K562 (cell line): Measurements from ENCODE around the gene WEE1. TPM values are rescaled to one million over a fixed set of nuclear protein-coding genes. Genes with fewer than 3 reads are reported as not detected.
A peak's percentile ranks its signal among the peaks of the same experiment; 100 is the strongest.
"Not testable (repeated sequence)": the region's sequence is repeated elsewhere in the genome, so short reads cannot be mapped to it uniquely, and the experiment has no call there.

ENCODE experiments used
- ATAC-seq: fragments of 200-7000 bp; cut with Tn5 transposase; 3 replicates; pipeline ENCODE4 v1.9.1; 2020; ENCODE audit warnings: moderate library complexity
- BruUV-seq: library from RNA; stranded (reverse); fragments of 400-500 nt; replicated peaks from 2 replicates; lab custom pipeline; 2021; lab: Mats Ljungman, UMichigan
- CTCF ChIA-PET: fragments of 300-600 bp; formaldehyde crosslinking; extraction: SDS; loops from one replicate; lab custom pipeline; 2021; ENCODE audit warnings: low intra/inter-chr PET ratio; lab: Yijun Ruan, JAX
- POLR2A ChIA-PET: fragments of 300-600, 350-650 bp; sonication (Branson Sonifier 250); formaldehyde crosslinking; extraction: SDS; loops from one replicate; lab custom pipeline; 2021; ENCODE audit warnings: antibody characterized with exemption, inconsistent platforms; lab: Yijun Ruan, JAX
- DNase-seq, 4 experiments: peaks; one replicate each; pipeline versions ENCODE4 v3.0.0 to v3.0.0-alpha.2; 2011 to 2018; ENCODE audit warnings: low spot score in 3 of 4, mixed read lengths in 3 of 4; ENCODE audit errors: extremely low read depth in 1 of 4
- FAIRE-seq: peaks from 2 replicates; lab custom pipeline; 2011; peaks lifted over from hg19 to GRCh38; lab: Jason Lieb, UNC
- H2AFZ ChIP-seq: 2 replicates; pipeline ENCODE4 v1.6.0; 2011; ENCODE audit warnings: low read depth, low read length, control low read depth, inconsistent platforms
- H3K27ac ChIP-seq: fragments of 200-600 bp; 3 replicates; pipeline ENCODE4 v1.8.0; 2011; ENCODE audit warnings: low read depth, mild to moderate bottlenecking, control low read depth, inconsistent platforms, low read length, moderate library complexity, mixed read lengths; ENCODE audit errors: extremely low read depth
- H3K27me3 ChIP-seq, 2 experiments: fragments of 300-600 bp in 1 of 2; 2 replicates in 1 of 2; 3 replicates in 1 of 2; pipeline versions ENCODE4 v1.6.0 to v1.8.0; 2011; ENCODE audit warnings: inconsistent platforms in 2 of 2, low read length in 2 of 2, mild to moderate bottlenecking in 1 of 2, mixed read lengths in 1 of 2, moderate library complexity in 1 of 2; ENCODE audit not compliant: control insufficient read depth in 2 of 2, insufficient read depth in 2 of 2
- H3K36me3 ChIP-seq: fragments of 300-600 bp; 3 replicates; pipeline ENCODE4 v1.8.0; 2011; ENCODE audit warnings: mild to moderate bottlenecking, low read length, inconsistent platforms; ENCODE audit not compliant: control insufficient read depth, insufficient read depth
- H3K4me1 ChIP-seq, 2 experiments: fragments of 200-600 bp in 1 of 2; replicated peaks in 1 of 2; 2 replicates in 1 of 2; 3 replicates in 1 of 2; pipeline versions ENCODE4 v1.5.1 to v1.8.0; 2011; ENCODE audit warnings: inconsistent platforms in 2 of 2, low read length in 2 of 2, mild to moderate bottlenecking in 1 of 2, mixed read lengths in 1 of 2, moderate library complexity in 1 of 2; ENCODE audit not compliant: control insufficient read depth in 2 of 2, insufficient read depth in 2 of 2
- H3K4me2 ChIP-seq: 2 replicates; pipeline ENCODE4 v1.6.1; 2011; ENCODE audit warnings: low read length, control low read depth, inconsistent platforms, mixed read lengths; ENCODE audit not compliant: insufficient read depth
- H3K4me3 ChIP-seq: fragments of 200-600 bp; sonication (generic), shearing (Covaris generic); 2 replicates; pipeline ENCODE4 v1.5.1; 2016; ENCODE audit warnings: control low read depth, inconsistent platforms
- H3K79me2 ChIP-seq: fragments of 200-600 bp; 3 replicates; pipeline ENCODE4 v1.8.0; 2011; ENCODE audit warnings: low read length, inconsistent platforms; ENCODE audit not compliant: control insufficient read depth, insufficient read depth
- H3K9ac ChIP-seq, 2 experiments: 2 replicates each; pipeline versions ENCODE4 v1.6.0 to v1.6.1; 2011; ENCODE audit warnings: low read depth in 2 of 2, low read length in 2 of 2, control low read depth in 1 of 2, inconsistent platforms in 1 of 2, mild to moderate bottlenecking in 1 of 2, mixed read lengths in 1 of 2; ENCODE audit not compliant: insufficient read depth in 1 of 2
- H3K9me1 ChIP-seq: one replicate; pipeline ENCODE4 v1.6.0; 2011; ENCODE audit warnings: inconsistent platforms, mild to moderate bottlenecking, low read length, moderate library complexity; ENCODE audit not compliant: control insufficient read depth, insufficient read depth
- H3K9me3 ChIP-seq: replicated peaks from 2 replicates; pipeline ENCODE4 v1.5.1; 2011; ENCODE audit warnings: low read depth, low read length, inconsistent platforms; ENCODE audit not compliant: control insufficient read depth, insufficient read depth
- H4K20me1 ChIP-seq: replicated peaks from 2 replicates; pipeline ENCODE4 v1.6.1; 2011; ENCODE audit warnings: low read length, inconsistent platforms, mixed read lengths; ENCODE audit not compliant: control insufficient read depth, insufficient read depth
- ADNP ChIP-seq: fragments of 200-800 bp; sonication (Bioruptor generic); IDR thresholded peaks from 2 replicates; pipeline ENCODE4 v1.6.1; 2016; ENCODE audit warnings: missing genetic modification characterization, missing compliant biosample characterization
- BRD4 ChIP-seq: fragments of 200-600 bp; sonication (generic); IDR thresholded peaks from 2 replicates; pipeline ENCODE4 v1.6.1; 2017; ENCODE audit warnings: inconsistent platforms
- KDM1A ChIP-seq, 2 experiments: fragments of 450-650 bp; IDR thresholded peaks; 2 replicates each; pipeline ENCODE4 v1.6.1; 2016; ENCODE audit warnings: mild to moderate bottlenecking in 2 of 2
- LEF1 ChIP-seq: fragments of 450-650 bp; IDR thresholded peaks from 2 replicates; pipeline ENCODE4 v1.6.1; 2016; ENCODE audit warnings: mild to moderate bottlenecking
- MTA1 ChIP-seq: fragments of 450-650 bp; IDR thresholded peaks from 2 replicates; pipeline ENCODE4 v1.6.1; 2017; ENCODE audit warnings: borderline replicate concordance
- TBL1XR1 ChIP-seq, 2 experiments: IDR thresholded peaks; 2 replicates each; pipeline ENCODE4 v1.6.1; 2012; ENCODE audit warnings: improper control_type of control experiment in 2 of 2, low read length in 2 of 2, mild to moderate bottlenecking in 1 of 2
- ZNF316 ChIP-seq: fragments of 450-650 bp; IDR thresholded peaks from 2 replicates; pipeline ENCODE4 v1.6.1; 2016
- WGBS: fragments of 100-300 bp; shearing (Covaris generic); methylation state at CpG from one replicate; pipeline ENCODE4 v1.1.6; 2016; ENCODE audit warnings: low coverage, mixed read lengths; ENCODE audit not compliant: insufficient coverage; ENCODE audit errors: missing lambda C conversion rate; 5-methylcytosine and 5-hydroxymethylcytosine counted together
- in situ Hi-C: fragments of 300-500 bp; cut with MboI; formaldehyde crosslinking; loops from 4 replicates; pipeline ENCODE4 v1.15.0; 2018; ENCODE audit warnings: inconsistent platforms, mixed read lengths
- intact Hi-C: fragments of 100-400 bp; cut with micrococcal nuclease; formaldehyde crosslinking; loops from 2 replicates; pipeline ENCODE4 v1.14.2; 2022
- polyA plus RNA-seq, 8 experiments: library from polyadenylated mRNA; depleted of rRNA in 4 of 8; stranded (reverse) in 5 of 8; unstranded in 3 of 8; fragments of >200 nt; fragmentation: Nextera tagmentation in 2 of 8; fragmentation: Illumina TruSeq in 1 of 8; extraction: Ambion mirVana in 2 of 8; extraction: Trizol in 1 of 8; gene quantifications; 2 replicates each; pipeline versions ENCODE4 v1.2.1 to v1.2.3, GENCODE V29; 2011 to 2014; ENCODE audit warnings: inconsistent platforms in 1 of 8, missing spikeins in 1 of 8
- total RNA-seq, 7 experiments: library from RNA; depleted of rRNA in 6 of 7; stranded (reverse); fragments of >200 nt in 6 of 7; fragmentation: Illumina TruSeq in 2 of 7; extraction: Trizol in 2 of 7; gene quantifications; 2 replicates each; pipeline versions ENCODE4 v1.2.1 to v1.2.3, GENCODE V29; 2011 to 2021; ENCODE audit warnings: low replicate concordance in 1 of 7
- TF ChIP-seq, protein P1 (sequence below), 3 experiments: fragments of 200-800 bp in 1 of 3; fragments of 250-450 bp in 1 of 3; fragments of 450-650 bp in 1 of 3; sonication (Bioruptor Pico) in 1 of 3; sonication (Bioruptor generic) in 1 of 3; formaldehyde crosslinking in 1 of 3; IDR thresholded peaks; 2 replicates each; pipeline versions ENCODE4 v1.6.1 to v1.8.0; 2016 to 2022; ENCODE audit warnings: mild to moderate bottlenecking in 2 of 3, missing genetic modification characterization in 2 of 3, missing compliant biosample characterization in 1 of 3, moderate library complexity in 1 of 3

WEE1 gene
- total and polyA plus RNA-seq, 9 of the 15 experiments (the other 6 are each of a cell fraction or from before 2014, with no cell fraction given): 21.9 to 99.0 (median 67.4) TPM

DNA sequence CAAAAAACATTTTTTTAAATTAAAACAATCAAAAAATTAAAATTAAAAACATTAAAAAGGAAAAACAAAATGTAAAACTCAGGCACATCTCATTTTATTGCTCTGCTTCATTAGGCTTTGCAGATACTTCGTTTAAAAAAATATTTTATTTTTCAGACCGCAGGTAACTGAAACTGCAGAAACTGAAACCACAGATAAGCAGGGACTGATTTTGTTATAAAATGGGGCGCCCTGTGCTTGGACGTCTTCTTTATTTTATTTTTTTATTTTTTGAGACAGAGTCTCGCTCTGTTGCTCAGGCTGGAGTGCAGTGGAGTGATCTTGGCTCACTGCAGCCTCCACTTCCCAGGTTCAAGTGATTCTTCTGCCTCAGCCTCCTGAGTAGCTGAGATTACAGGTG lies 24.3 kb upstream of the WEE1 start:
- H3K9me1 ChIP-seq, H3K79me2 ChIP-seq, POLR2A ChIA-PET, CTCF ChIA-PET, ATAC-seq, H3K27me3 ChIP-seq, H3K9me3 ChIP-seq, FAIRE-seq, H3K9ac ChIP-seq, H3K27ac ChIP-seq, H3K4me2 ChIP-seq, H4K20me1 ChIP-seq, intact Hi-C loops, H3K36me3 ChIP-seq, BruUV-seq, in situ Hi-C loops, DNase-seq, H3K4me3 ChIP-seq: not testable (repeated sequence)
- TF ChIP-seq KDM1A (IDR thresholded peaks at IDR 0.05): 0 out of 4 replicates have a peak, but pooled peaks have one; percentile 10 to 24
- WGBS: 60% methylated on average over 5 of the region's 5 CpGs
- Histone ChIP-seq H2AFZ (peak overlapping the region; percentile 88; the same call in 1 of the 2 replicates), H3K4me1 (peaks cover 26 to 30% of the 10 kb centered on the region in 2 experiments; a peak in 4 of 5 replicates)

DNA sequence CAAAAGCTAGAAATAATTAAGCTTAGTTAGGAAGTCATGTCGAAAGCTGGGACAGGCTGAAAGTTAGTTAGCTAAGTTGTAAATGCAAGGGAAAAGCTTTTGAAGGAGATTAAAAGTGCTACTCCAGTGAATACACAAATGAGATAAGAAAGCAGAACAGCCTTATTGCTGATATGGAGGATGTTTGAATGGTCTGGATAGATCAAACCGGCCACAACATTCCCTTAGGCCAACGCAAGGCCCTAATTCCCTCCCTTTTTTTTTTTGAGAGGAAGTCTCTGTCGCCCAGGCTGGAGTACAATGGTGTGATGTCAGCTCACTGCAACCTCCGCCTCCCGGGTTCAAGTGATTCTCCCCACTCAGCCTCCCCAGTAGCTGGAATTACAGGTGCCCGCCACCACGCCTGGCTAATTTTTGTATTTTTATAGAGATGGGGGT lies 23.3 kb upstream of the WEE1 start:
- H3K9me1 ChIP-seq: no peaks in the 10 kb centered on the region
- FAIRE-seq: peak; percentile 82
- H3K4me3 ChIP-seq: no peak overlapping the region
- peak in 1 of 4 experiments; percentile 71 for DNase-seq
- H3K27me3 ChIP-seq: no peaks in the 10 kb centered on the region; a peak in 1 of 5 replicates
- intact Hi-C loops (no loop called here), in situ Hi-C loops (no loop called here)
- peaks cover 26 to 30% of the 10 kb centered on the region in 2 experiments; a peak in 4 of 5 replicates for H3K4me1 ChIP-seq
- H3K27ac ChIP-seq: peak overlapping the region; percentile 85
- no peaks in the 10 kb centered on the region for H4K20me1 ChIP-seq
- POLR2A ChIA-PET: interaction anchor here (0.5 to 1.2 kb wide), 4 partner anchors 15 to 54 kb away, joined by 3 to 6 read pairs (median 4); partner anchors contain the start of gene WEE1
- peak overlapping the region; percentile 45; the same call in 1 of the 2 replicates for H3K4me2 ChIP-seq
- H3K79me2 ChIP-seq: no peaks in the 10 kb centered on the region
- H2AFZ ChIP-seq: peak overlapping the region; percentile 88
- H3K9me3 ChIP-seq: 0 out of 2 replicates have a peak, but pooled peaks cover 5% of the 10 kb centered on the region
- H3K9ac ChIP-seq: peak overlapping the region in 1 of 2 experiments; percentile 50; a peak in 2 of 4 replicates
- H3K36me3 ChIP-seq: no peaks in the 10 kb centered on the region
- ATAC-seq: peak; percentile 9; the same call in 2 of the 3 replicates
- no TSS peak for BruUV-seq
- WGBS: 40% methylated on average over 8 of the region's 8 CpGs
- CTCF ChIA-PET: no interaction called here
- TF ChIP-seq TBL1XR1 (IDR thresholded peaks at IDR 0.05; ENCODE audit: low read length in 2 of 2): 0 out of 4 replicates have a peak, but pooled peaks of 1 of the 2 experiments have one; percentile 34
- TF ChIP-seq MTA1: no peak
- 0 out of 2 replicates have a peak, but pooled peaks have one; percentile 21 for TF ChIP-seq ZNF316
- TF ChIP-seq LEF1: peak; percentile 81
- TF ChIP-seq, protein P1, sequence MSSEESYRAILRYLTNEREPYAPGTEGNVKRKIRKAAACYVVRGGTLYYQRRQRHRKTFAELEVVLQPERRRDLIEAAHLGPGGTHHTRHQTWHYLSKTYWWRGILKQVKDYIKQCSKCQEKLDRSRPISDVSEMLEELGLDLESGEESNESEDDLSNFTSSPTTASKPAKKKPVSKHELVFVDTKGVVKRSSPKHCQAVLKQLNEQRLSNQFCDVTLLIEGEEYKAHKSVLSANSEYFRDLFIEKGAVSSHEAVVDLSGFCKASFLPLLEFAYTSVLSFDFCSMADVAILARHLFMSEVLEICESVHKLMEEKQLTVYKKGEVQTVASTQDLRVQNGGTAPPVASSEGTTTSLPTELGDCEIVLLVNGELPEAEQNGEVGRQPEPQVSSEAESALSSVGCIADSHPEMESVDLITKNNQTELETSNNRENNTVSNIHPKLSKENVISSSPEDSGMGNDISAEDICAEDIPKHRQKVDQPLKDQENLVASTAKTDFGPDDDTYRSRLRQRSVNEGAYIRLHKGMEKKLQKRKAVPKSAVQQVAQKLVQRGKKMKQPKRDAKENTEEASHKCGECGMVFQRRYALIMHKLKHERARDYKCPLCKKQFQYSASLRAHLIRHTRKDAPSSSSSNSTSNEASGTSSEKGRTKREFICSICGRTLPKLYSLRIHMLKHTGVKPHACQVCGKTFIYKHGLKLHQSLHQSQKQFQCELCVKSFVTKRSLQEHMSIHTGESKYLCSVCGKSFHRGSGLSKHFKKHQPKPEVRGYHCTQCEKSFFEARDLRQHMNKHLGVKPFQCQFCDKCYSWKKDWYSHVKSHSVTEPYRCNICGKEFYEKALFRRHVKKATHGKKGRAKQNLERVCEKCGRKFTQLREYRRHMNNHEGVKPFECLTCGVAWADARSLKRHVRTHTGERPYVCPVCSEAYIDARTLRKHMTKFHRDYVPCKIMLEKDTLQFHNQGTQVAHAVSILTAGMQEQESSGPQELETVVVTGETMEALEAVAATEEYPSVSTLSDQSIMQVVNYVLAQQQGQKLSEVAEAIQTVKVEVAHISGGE (CRISPR knock-in tag; IDR thresholded peaks at IDR 0.05): 0 out of 6 replicates have a peak, but pooled peaks of 1 of the 3 experiments have one; percentile 28
- TF ChIP-seq BRD4: no peak
- 0 out of 2 replicates have a peak, but pooled peaks have one; percentile 27 for TF ChIP-seq ADNP (tag)
